ENCODE results near the gene DOCK1.

- TF ChIP-seq, protein P1, sequence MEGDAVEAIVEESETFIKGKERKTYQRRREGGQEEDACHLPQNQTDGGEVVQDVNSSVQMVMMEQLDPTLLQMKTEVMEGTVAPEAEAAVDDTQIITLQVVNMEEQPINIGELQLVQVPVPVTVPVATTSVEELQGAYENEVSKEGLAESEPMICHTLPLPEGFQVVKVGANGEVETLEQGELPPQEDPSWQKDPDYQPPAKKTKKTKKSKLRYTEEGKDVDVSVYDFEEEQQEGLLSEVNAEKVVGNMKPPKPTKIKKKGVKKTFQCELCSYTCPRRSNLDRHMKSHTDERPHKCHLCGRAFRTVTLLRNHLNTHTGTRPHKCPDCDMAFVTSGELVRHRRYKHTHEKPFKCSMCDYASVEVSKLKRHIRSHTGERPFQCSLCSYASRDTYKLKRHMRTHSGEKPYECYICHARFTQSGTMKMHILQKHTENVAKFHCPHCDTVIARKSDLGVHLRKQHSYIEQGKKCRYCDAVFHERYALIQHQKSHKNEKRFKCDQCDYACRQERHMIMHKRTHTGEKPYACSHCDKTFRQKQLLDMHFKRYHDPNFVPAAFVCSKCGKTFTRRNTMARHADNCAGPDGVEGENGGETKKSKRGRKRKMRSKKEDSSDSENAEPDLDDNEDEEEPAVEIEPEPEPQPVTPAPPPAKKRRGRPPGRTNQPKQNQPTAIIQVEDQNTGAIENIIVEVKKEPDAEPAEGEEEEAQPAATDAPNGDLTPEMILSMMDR (IDR thresholded peaks at IDR 0.05; ENCODE audit: low read length): no peak
- no peak for TF ChIP-seq EZH2phosphoT487 (IDR thresholded peaks at IDR 0.05; ENCODE audit: low read length)
- no peak for TF ChIP-seq EZH2 (optimal IDR thresholded peaks at IDR 0.05; ENCODE audit: low read depth, low read length)
These were observed 217.6 kb downstream of the DOCK1 start for GRCh38 chr10:127122831-127123230.

Measured in MM.1S (cell line).